Tibial nerve (tissue), 3 donors: ENCODE data around the gene TNFAIP2.

Experiments
- POLR2A ChIP-seq, 2 donors: fragments of 450-650 bp; IDR thresholded peaks; one replicate each; pipeline ENCODE4 v1.6.1; 2017; ENCODE audit warnings: antibody characterized with exemption in 2 of 2, mild to moderate bottlenecking in 2 of 2, moderate library complexity in 2 of 2
- TF ChIP-seq, protein P1 (sequence below), 5 experiments: fragments of 200-600 bp in 3 of 5; fragments of 450-650 bp in 2 of 5; sonication (generic) in 3 of 5; IDR thresholded peaks; one replicate each; pipeline ENCODE4 v1.5.1; 2016 to 2019; ENCODE audit warnings: antibody characterized with exemption in 5 of 5, mild to moderate bottlenecking in 3 of 5, moderate library complexity in 2 of 5

- TF ChIP-seq, protein P1, sequence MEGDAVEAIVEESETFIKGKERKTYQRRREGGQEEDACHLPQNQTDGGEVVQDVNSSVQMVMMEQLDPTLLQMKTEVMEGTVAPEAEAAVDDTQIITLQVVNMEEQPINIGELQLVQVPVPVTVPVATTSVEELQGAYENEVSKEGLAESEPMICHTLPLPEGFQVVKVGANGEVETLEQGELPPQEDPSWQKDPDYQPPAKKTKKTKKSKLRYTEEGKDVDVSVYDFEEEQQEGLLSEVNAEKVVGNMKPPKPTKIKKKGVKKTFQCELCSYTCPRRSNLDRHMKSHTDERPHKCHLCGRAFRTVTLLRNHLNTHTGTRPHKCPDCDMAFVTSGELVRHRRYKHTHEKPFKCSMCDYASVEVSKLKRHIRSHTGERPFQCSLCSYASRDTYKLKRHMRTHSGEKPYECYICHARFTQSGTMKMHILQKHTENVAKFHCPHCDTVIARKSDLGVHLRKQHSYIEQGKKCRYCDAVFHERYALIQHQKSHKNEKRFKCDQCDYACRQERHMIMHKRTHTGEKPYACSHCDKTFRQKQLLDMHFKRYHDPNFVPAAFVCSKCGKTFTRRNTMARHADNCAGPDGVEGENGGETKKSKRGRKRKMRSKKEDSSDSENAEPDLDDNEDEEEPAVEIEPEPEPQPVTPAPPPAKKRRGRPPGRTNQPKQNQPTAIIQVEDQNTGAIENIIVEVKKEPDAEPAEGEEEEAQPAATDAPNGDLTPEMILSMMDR (IDR thresholded peaks at IDR 0.05): no peak
- no peak for TF ChIP-seq POLR2A (IDR thresholded peaks at IDR 0.05)
Observed at GRCh38 chr14:103115845-103116572, 7.3 kb upstream of the TNFAIP2 start.
